ENCODE results near the gene PLIN1. TPM values are rescaled to one million over a fixed set of nuclear protein-coding genes. Genes with fewer than 3 reads are reported as not detected.

The PLIN1 gene
- total and polyA plus RNA-seq, 9 of the 15 experiments (the other 6 are each of a cell fraction or from before 2014, with no cell fraction given), result not detected

DNA sequence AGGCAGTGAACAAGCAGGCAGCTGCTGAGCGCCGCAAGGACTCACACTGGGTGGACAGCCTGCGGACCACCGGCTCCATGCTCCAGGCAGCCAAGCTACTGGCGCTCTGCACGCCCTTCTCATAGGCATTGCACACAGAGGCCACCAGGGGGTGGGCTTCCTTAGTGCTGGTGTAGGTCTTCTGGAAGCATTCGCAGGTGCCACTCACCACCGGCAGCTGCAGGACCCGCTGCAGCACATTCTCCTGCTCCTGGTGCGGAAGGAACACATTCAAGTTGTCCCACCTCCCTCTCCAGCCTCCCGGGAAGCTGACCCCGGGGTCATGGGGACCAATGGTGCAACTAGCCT, 6.0 kb downstream of the PLIN1 start:
- 3% methylated on average over 12 of the region's 12 CpGs for whole genome bisulfite sequencing (ENCODE audit: insufficient coverage, low coverage, missing lambda C conversion rate)
- peaks cover 22 to 59% of the 10 kb centered on the region in 2 experiments for H3K27me3 ChIP-seq (ENCODE audit: control insufficient read depth in 2 of 2, insufficient read depth in 2 of 2, low read length in 2 of 2)
- peaks cover 0 to 11% of the 10 kb centered on the region in 2 experiments; a peak in 3 of 5 replicates for H3K4me1 ChIP-seq (replicated peaks in 1 of 2; ENCODE audit: control insufficient read depth in 2 of 2, insufficient read depth in 2 of 2, low read length in 2 of 2)
- intact Hi-C loops (cut with micrococcal nuclease), result no loop called here
- ChIA-PET POLR2A (interaction anchor here (0.5 to 0.7 kb wide), 2 partner anchors 219 to 422 kb away, joined by 3 read pairs; no protein-coding TSS in a partner anchor), CTCF (ENCODE audit: low intra/inter-chr PET ratio) (interaction anchor here (1.3 kb wide), 1 partner anchor 215 kb away, joined by 3 read pairs; no protein-coding TSS in a partner anchor)
- no TSS peak for BruUV-seq (replicated peaks)
- H3K9me1 ChIP-seq (ENCODE audit: control insufficient read depth, insufficient read depth, low read length), result no peaks in the 10 kb centered on the region
- peak; percentile 96 for ATAC-seq
- H3K9me3 ChIP-seq (replicated peaks; ENCODE audit: control insufficient read depth, insufficient read depth, low read depth, low read length), result no peaks in the 10 kb centered on the region
- H3K27ac ChIP-seq (ENCODE audit: extremely low read depth, low read depth, low read length), result no peak overlapping the region
- in situ Hi-C loops (cut with MboI), result no loop called here
- peak; percentile 74 to 79 (median 78) for DNase-seq (ENCODE audit: extremely low read depth in 1 of 4, low spot score in 3 of 4)
- peaks cover 2% of the 10 kb centered on the region; the same call in 1 of the 2 replicates for H4K20me1 ChIP-seq (replicated peaks; ENCODE audit: control insufficient read depth, insufficient read depth, low read length)
- H3K79me2 ChIP-seq (ENCODE audit: control insufficient read depth, insufficient read depth, low read length), result no peaks in the 10 kb centered on the region
- no peak overlapping the region for H2AFZ ChIP-seq (ENCODE audit: low read depth, low read length)
- H3K4me3 ChIP-seq, result no peak overlapping the region
- no peak overlapping the region for H3K4me2 ChIP-seq (ENCODE audit: insufficient read depth, low read length)
- no peak overlapping the region for H3K9ac ChIP-seq (ENCODE audit: insufficient read depth in 1 of 2, low read depth in 2 of 2, low read length in 2 of 2)
- no peaks in the 10 kb centered on the region for H3K36me3 ChIP-seq (ENCODE audit: control insufficient read depth, insufficient read depth, low read length)
- peak; percentile 74 for FAIRE-seq
- TF ChIP-seq SREBF2 (CRISPR knock-in tag; IDR thresholded peaks at IDR 0.05) (no peak), MECOM (CRISPR knock-in tag; IDR thresholded peaks at IDR 0.05) (no peak), ZFP36 (IDR thresholded peaks at IDR 0.05; ENCODE audit: low read depth, low read length, partially characterized antibody) (no peak), SMC3 (conservative IDR thresholded peaks at IDR 0.05; ENCODE audit: insufficient read depth, low read depth, low read length) (0 out of 2 replicates have a peak, but pooled peaks have one; percentile 52), CTBP1 (IDR thresholded peaks at IDR 0.05; ENCODE audit: borderline replicate concordance) (peak; percentile 33; the same call in 1 of the 2 replicates), RAD21 (CRISPR knock-in tag; conservative IDR thresholded peaks at IDR 0.05 in 1 of 2, IDR thresholded peaks at IDR 0.05 in 1 of 2) (peak; percentile 14 to 52; a peak in 3 of 4 replicates), SRSF3 (IDR thresholded peaks at IDR 0.05; ENCODE audit: insufficient read depth, low read length) (no peak), CREM (IDR thresholded peaks at IDR 0.05; ENCODE audit: low read depth) (peak; percentile 46; the same call in 1 of the 2 replicates), KDM5B (IDR thresholded peaks at IDR 0.05; ENCODE audit: insufficient replicate concordance, low read depth, low read length) (no peak)
- TF ChIP-seq, protein P1, sequence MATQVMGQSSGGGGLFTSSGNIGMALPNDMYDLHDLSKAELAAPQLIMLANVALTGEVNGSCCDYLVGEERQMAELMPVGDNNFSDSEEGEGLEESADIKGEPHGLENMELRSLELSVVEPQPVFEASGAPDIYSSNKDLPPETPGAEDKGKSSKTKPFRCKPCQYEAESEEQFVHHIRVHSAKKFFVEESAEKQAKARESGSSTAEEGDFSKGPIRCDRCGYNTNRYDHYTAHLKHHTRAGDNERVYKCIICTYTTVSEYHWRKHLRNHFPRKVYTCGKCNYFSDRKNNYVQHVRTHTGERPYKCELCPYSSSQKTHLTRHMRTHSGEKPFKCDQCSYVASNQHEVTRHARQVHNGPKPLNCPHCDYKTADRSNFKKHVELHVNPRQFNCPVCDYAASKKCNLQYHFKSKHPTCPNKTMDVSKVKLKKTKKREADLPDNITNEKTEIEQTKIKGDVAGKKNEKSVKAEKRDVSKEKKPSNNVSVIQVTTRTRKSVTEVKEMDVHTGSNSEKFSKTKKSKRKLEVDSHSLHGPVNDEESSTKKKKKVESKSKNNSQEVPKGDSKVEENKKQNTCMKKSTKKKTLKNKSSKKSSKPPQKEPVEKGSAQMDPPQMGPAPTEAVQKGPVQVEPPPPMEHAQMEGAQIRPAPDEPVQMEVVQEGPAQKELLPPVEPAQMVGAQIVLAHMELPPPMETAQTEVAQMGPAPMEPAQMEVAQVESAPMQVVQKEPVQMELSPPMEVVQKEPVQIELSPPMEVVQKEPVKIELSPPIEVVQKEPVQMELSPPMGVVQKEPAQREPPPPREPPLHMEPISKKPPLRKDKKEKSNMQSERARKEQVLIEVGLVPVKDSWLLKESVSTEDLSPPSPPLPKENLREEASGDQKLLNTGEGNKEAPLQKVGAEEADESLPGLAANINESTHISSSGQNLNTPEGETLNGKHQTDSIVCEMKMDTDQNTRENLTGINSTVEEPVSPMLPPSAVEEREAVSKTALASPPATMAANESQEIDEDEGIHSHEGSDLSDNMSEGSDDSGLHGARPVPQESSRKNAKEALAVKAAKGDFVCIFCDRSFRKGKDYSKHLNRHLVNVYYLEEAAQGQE (IDR thresholded peaks at IDR 0.05; ENCODE audit: borderline replicate concordance), result peak; percentile 35; the same call in 1 of the 2 replicates
- TF ChIP-seq, protein P1 (CRISPR knock-in tag; IDR thresholded peaks at IDR 0.05; ENCODE audit: low read depth), result no peak
- TF ChIP-seq, protein P2, sequence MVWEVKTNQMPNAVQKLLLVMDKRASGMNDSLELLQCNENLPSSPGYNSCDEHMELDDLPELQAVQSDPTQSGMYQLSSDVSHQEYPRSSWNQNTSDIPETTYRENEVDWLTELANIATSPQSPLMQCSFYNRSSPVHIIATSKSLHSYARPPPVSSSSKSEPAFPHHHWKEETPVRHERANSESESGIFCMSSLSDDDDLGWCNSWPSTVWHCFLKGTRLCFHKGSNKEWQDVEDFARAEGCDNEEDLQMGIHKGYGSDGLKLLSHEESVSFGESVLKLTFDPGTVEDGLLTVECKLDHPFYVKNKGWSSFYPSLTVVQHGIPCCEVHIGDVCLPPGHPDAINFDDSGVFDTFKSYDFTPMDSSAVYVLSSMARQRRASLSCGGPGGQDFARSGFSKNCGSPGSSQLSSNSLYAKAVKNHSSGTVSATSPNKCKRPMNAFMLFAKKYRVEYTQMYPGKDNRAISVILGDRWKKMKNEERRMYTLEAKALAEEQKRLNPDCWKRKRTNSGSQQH (CRISPR knock-in tag; IDR thresholded peaks at IDR 0.05), result no peak
- TF ChIP-seq, protein P3, sequence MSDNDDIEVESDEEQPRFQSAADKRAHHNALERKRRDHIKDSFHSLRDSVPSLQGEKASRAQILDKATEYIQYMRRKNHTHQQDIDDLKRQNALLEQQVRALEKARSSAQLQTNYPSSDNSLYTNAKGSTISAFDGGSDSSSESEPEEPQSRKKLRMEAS (CRISPR knock-in tag; IDR thresholded peaks at IDR 0.05), result no peak
